GM21529 (cell line): ENCODE results near the gene NOXA1.

Source experiments
- ATAC-seq: cut with Tn5 transposase; IDR thresholded peaks from one replicate; pipeline ENCODE4 v1.9.1; 2021; ENCODE audit not compliant: unreplicated experiment

Gene NOXA1

DNA sequence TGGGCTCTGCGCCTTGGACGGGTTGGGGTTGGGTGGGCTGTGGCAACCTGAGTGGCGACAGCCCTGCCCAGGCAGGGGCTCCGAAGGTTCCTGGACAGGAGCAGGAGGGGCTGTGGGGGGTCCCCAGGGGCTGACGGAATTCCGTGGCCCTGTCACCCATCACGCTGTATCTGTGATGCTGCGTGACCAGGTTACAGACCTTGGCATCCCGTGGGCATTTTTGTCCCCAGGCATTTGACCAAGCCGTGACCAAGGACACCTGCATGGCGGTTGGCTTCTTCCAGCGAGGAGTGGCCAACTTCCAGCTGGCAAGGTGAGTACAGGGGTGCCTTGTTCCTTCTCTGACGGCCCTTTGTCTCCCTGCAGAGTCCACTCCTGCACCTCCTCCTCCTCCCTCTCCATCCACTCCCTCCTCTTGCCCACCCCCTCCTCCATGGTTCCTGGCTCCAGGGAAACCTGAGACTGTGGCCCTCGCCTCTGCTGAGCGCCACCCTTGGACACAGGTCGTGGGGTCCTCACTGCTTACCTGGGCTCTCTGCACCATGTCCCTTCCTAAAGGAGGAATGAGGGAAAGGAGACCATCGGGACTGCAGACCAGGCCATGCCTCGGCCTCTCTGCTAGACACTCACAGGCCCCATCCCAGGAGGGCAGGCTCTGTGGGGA is 3.0 kb downstream of the NOXA1 start:
- ATAC-seq: no peak

DNA sequence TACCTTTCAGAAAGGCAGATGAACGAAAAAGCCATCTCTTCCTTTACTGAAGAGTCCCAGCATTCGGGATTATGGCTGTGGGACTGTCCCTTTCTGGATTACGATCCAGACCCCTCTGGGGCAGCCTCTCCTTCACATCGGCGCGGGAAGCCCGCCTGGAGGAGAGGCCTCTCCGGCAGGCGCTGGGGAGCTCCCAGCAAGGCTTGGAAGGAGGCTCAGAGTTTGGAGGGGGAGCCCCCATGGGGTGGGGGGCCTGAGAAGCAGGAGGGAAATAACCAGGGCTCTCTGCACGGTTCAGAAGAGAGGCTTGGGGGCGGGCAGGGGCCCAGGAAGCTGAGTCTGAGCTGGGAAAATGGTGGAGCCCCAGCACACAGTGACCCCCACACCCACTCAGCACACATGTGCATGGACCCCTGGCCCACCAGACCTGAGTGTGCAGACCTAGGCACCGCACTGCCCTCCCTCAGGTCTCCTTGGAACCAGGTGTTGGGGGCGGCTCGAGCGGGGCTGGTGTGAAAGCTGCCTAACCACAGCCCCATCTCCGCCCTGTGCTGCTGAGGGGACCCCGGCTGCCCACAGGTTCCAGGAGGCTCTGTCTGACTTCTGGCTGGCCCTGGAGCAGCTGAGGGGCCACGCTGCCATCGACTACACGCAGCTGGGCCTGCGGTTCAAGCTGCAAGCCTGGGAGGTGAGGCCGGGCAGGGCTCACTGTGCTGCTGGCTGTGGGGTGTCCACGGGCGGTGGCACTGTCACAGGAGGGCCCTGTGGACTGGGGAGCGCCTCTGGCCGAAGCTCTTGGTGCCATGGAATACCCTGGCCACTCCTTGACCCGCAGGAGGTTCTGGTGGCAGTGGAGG is 4.5 kb downstream of the NOXA1 start:
- no peak for ATAC-seq

DNA sequence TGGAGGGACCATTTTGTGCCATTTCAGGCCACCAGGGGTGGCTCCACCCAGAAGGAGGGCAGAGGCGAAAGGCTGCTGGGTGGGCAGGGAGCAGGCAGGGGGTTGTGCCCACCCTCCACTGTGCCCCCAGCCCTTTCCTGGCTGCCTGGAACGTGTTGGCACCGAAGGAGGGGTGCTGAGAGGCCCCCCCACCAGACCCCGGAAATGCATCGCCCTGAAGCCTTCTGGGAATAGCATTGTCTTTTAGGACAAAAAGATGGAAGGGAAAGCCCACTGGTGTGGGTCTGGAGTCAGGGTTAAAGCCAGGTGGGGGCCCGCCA is 5.1 kb downstream of the NOXA1 start:
- no peak for ATAC-seq

DNA sequence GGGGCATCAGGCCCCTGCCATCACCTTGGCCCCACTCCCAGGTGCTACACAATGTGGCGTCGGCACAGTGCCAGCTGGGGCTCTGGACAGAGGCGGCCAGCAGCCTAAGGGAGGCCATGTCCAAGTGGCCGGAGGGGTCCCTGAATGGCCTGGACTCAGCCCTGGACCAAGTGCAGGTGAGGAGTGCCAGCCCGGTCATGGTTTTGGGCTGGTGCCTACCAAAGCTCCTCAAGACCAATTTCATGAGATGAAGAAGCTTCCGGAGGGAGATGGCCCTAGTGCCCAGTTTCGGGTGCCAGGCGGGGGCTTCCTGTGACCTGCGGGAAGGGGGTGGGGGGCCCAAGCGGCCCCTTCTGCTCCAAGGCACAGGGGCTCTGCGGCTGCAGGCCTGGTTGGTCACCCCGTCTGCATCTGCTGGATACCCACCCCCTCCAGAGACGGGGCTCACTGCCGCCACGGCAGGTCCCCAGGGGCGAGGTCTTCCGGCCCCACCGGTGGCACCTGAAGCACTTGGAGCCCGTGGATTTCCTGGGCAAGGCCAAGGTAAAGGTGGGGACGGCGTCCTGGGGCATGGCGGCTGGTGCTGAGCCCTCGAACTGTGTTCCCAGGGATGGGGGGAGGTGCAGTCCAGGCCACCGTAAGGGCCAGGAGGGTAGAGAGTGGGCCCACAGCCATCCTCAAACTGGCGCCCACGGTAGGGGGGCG is 5.8 kb downstream of the NOXA1 start:
- ATAC-seq: no peak

DNA sequence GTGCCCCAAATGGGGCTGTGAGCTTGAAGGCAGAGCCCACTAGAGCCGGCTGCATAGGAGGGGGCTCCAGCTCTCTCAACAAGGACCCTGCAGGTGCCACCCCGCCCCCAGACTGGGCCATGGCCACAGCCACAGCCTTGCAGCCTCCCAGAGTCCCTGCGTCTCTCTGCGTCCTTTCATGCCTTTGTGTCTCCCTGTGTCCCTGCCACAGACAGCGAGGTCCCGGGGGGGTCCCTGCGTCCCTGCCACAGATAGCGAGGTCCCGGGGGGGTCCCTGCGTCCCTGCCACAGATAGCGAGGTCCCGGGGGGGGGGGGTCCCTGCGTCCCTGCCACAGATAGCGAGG is 6.3 kb downstream of the NOXA1 start:
- no peak for ATAC-seq

DNA sequence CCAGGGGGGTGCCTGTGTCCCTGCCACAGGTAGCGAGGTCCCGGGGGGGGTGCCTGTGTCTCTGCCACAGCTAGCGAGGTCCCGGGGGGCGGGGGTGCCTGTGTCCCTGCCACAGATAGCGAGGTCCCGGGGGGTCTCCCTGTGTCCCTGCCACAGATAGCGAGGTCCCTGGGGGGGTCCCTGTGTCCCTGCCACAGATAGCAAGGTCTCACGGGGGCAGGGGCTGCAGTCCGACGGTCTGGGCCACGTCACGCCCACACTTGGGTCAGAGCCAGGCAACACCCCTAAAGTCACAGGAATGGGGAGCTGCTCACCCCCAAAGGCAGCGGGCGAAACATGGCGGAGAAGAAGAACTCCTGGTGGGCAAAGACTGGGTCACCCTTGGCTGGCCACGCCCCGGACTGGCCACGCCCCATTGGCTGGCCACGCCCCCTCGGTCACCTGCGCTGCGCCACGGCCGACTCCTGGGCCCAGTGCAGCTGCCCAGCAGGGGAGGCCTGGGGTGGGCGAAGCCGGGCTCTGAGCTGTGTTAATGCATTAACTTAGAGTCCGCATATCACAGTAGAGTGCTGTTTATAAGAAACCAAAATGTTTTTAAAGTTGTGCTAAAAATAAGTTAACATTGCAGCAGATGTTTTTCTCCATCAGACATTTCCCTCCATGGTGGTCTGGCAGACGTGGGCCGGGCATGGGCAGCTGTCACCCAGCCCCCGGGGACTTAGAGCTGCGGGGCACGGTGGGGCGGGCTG is 7.0 kb downstream of the NOXA1 start:
- no peak for ATAC-seq

DNA sequence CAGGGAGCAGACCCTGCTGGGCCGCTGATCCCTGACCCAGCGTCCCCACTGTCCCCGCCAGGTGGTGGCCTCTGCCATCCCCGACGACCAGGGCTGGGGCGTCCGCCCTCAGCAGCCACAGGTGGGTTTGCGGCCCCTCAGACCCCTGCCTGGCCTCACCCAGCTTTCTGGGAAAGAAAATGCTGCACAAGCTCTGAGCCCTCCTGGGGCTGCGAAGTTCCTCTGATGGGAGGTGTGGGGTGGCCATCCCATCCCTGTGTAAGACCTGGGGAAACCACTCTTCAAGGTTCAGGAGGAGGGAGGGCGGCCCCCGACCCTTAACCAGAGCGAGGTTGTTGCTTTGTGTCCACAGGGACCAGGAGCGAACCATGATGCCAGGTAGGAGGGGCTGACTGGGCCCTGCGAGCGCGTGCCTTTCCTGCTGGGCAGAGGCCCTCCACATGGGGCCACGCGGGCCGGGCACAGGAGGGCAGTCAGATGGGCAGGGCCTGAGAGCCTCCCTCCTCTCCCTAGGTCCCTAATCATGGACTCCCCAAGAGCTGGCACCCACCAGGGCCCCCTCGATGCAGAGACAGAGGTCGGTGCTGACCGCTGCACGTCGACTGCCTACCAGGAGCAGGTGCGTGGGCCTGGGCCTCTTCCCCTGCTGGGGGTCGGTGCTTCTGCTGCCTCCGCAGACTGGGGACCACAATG is 7.7 kb downstream of the NOXA1 start:
- ATAC-seq: no peak

GRCh38 chr9:137431416-137431931 is 8.3 kb downstream of the NOXA1 start:
- no peak for ATAC-seq

DNA sequence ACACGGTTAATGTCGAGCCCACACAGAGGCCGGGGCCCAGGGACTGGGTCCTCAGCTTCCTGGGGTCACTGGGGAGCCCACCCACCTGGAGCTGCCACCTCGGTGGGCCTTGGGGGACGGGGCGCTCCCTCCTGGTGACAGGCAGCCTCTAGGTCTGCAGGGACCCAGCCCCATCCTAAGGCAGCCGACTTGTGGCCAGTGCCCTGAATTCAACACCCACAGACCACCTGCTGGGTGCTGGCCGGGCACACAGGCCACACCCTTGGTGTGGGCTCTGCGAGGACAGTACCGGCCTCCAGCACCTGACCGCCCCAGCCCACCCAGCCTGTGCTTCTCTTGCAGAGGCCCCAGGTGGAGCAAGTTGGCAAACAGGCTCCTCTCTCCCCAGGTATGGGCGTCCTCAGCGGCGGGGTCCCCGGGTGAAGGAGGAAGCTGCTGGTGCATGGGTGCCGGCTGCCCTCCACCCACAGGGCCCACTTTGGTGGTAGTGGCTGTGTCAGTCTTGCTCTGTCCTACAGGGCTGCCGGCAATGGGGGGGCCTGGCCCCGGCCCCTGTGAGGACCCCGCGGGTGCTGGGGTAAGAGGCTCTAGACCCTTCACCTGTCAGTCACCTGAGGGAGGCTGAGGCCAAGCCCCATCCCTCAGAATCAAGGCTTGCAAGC is 9.6 kb downstream of the NOXA1 start:
- ATAC-seq: no peak

GRCh38 chr9:137433349-137433915 is 10.2 kb downstream of the NOXA1 start:
- ATAC-seq: no peak

DNA sequence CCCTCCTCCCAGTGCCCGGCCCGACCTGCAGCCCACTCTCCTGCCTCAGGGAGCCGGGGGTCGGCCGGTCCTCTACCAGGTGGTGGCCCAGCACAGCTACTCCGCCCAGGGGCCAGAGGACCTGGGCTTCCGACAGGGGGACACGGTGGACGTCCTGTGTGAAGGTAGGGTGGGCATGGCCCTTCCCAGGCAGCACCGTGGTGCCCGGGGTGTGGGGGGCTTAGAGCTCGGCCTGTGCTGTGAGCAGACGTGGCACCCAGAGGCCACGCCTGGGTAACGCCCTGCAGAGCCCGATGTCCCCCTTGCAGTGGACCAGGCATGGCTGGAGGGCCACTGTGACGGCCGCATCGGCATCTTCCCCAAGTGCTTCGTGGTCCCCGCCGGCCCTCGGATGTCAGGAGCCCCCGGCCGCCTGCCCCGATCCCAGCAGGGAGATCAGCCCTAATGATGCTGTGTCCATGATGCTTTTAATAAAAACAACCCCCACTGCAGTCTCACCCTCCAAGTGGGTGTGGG is 10.8 kb downstream of the NOXA1 start:
- ATAC-seq: no peak

DNA sequence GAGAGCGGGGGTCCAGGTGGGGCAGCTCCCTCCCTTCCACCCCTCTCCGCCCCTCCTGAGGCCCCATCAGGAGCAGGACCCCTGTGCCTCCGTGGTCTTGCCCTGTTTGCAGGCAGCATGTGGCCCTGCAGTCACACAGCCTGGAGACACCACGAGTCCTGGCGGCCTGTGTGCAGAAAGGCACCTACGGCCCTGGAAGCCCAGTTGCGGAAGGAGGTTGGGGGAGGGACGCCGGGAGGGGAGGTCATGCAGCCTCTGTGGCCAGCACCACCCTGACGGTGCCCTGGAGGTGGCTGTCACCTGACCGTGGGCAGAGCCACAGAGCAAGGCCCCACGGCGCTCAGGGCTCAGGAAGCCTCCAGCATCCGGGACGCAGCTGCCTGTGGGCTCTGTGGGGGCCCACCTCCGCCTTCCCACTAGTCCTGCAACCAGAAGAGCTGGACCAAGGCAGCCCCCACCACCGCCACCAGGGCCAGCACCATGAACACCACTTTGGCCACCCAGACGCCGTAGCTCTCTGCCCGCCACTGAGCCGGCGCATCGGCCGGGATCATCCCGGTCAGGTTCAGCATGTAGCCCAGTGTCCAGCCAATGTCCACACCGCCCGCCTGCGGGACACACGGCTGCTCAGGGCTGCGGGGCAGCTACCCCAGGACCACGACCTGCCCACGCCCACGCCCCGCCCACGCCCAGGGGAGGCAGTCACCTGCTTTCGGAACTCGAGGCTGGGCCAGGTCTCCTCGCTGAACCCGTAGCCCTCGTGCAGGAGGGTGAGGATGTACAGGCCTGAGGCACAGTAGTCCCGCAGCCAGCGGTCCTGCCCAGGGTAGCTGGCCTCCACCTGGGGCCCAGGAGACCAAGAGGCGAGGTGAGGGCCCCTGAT is 11.5 kb downstream of the NOXA1 start:
- ATAC-seq: no peak

GRCh38 chr9:137435381-137435891 is 12.2 kb downstream of the NOXA1 start:
- no peak for ATAC-seq

DNA sequence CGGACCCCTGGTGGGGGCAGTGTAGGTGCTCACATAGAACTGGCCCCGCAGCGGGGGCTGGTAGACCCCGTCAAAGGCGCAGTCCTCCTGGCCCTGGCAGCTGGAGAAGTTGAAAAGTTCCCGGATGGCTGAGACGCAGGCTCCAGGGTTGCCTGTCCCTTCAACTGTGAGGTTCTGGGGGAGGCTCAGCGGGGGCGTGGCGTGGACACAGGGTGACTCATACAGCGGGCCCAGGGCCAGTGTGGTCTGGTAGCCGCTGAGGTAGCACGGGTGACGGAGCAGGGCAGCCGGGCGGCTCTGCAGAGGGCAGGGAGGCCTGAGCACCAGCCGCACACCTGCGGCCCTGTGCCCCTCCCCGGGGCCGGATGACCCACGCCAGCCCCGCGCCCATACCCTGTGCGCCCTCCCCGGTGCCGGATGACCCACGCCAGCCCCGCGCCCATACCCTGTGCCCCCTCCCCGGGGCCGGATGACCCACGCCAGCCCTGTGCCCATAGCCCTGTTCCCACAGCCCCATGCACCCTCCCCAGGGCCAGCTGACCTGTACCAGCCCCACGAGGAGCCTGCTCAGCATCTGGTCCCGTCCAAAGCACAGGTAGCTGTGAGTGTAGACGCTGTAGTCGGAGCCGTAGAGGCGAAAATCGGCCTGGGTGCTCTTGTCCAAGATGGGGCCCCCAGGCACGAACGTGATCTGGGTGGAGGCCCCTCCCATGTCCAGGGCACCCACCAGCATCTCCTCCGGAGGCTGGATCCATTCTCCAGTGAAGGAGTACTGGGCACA is 13.0 kb downstream of the NOXA1 start:
- ATAC-seq: no peak

- no peak for ATAC-seq
Observed at GRCh38 chr9:137436761-137437600, 13.8 kb downstream of the NOXA1 start.

DNA sequence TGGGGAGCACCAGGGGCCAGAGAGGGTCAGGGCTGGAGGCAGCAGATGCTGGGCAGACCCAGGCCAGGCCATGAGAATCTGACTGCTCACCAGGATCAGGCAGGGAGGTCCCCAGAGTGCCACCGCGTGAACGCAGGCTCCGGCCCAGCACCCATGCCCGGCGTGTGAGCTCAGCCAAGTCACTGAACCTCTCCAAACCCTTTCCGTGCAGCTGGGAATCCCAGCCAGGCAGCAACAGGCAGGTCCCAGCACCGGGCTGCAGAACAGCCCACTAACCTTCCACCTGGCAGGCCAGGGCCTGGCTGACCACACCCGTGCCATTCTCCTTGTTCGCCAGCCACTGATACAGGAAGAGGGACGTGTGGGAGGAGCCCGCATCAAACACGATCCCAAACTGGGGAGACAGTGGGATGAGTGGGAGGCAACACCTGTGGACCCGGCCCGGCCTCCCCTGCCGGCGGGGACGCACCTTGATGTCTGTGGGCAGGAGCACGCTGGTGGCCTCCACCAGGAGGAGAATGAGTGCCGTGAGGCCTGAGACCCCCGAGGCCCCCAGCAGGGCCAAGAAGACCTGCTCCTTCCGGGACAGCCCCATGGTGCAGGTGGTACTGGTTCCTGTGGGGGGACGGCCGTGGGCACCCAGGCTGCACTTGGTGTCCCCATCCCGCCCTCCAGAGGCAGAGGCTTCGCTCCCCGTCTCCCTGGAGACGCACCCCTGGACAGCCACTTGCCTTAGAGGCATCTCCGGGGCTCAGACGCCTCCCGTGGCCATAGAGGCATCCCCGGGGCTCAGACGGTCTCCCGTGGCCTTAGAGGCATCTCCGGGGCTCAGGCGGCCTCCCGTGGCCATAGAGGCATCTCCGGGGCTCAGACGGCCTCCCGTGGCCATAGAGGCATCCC is 14.7 kb downstream of the NOXA1 start:
- no peak for ATAC-seq
